GM18867 (cell line): ENCODE measurements around the gene SELENOO.

Source experiments
- ATAC-seq: cut with Tn5 transposase; IDR thresholded peaks from one replicate; pipeline ENCODE4 v1.9.1; 2021; ENCODE audit warnings: mild to moderate bottlenecking, moderate library complexity; ENCODE audit not compliant: unreplicated experiment

Gene SELENOO

DNA sequence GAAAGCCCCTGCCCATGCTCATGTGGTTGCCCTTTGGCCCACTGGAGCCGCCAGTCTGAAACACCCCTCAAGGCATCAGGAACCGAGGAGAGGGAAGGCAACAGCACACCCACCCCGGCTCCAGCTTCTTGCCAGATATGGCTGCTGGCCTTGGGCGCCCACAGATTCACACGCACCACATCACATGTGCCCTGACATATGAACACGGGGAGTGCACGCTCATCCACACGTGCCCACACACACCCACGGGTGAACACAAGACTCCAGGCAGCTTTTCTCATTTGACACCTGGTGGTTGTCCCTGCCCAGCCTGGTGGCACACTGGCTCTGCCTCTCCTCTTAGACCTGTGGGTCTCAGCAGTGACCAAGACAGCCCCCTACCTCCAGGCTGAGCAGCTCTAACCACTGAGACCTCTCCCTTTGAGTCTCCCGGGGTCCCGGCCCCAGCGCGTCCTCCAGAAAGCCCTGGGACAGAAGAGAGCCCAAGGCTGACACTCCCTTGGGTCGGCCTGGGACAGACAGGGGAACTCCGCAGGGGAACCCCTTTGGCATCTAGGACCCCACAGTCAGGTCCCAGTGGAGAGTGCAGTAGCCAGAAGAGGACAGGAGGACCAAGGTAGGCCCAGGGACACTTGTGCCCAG is 63.4 kb downstream of the SELENOO start:
- no peak for ATAC-seq

DNA sequence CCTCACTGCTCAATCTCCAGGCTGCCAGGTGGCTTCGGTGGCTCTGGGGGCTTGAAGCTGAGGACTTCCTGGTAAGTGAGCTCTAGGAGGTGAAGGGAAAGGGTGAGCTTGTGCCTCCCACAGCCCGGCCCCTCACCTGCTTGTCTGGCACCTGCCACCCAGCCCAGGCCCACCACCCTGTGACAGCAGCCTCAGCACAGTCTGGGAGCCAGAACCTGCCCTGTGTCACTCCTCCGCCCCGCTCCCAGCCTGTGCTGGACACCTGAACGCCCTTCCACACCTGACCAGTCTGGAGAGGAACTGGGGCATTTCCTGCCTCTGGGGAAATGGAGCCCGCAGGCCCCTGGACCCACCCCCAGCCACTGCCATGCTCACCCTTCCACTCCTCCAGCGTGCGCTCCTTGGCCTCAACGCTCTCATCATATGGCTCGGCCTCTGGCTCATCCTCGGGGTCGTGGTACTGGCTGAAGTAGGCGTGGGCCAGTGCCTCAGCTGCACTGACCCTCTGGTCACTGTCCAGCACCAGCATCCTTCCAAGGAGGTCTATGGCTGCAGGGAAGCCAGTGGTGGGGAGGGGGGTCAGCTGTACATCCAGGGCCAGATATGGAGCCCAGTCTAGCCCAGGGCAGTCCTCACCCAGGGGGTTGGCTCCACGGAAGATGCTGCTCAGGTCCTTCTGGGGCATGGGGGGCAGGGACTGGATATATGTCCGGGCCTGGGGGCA is 64.3 kb downstream of the SELENOO start:
- no peak for ATAC-seq

DNA sequence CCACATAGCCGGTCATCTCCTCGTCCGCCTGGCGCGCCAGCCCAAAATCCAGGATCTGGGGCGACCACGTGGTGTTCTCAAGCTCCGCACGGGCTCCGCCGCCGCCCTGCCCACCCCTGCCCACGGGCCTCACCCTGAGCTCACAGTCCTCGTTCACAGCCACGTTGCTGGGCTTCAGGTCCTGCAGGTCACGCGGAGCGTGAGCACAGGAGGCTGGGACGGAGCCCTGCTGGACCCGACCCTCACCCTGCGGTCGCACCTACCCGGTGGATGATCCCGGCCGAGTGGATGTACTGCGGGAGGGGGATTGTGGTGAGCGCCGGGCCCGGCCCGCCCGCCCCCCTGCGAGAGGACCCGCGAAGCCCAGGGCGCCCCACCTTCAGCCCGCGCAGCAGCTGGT is 66.2 kb downstream of the SELENOO start:
- ATAC-seq, result no peak
